PC-3 (cell line): ENCODE measurements around the gene TMC6. TPM values are rescaled to one million over a fixed set of nuclear protein-coding genes. Genes with fewer than 3 reads are reported as not detected.
A peak's percentile ranks its signal among the peaks of the same experiment; 100 is the strongest.

Experiments used
- ATAC-seq: fragments of 200-7000 bp; cut with Tn5 transposase; 2 replicates; pipeline ENCODE4 v1.9.1; 2020; ENCODE audit warnings: mild to moderate bottlenecking, moderate library complexity
- BruUV-seq: library from RNA; stranded (reverse); fragments of 400-500 nt; replicated peaks from 2 replicates; lab custom pipeline; 2021; lab: Mats Ljungman, UMichigan
- CTCF ChIA-PET: fragments of 300-600 bp; sonication (Branson Sonifier 250); formaldehyde crosslinking; loops from one replicate; lab custom pipeline; 2022; ENCODE audit warnings: antibody characterized with exemption; lab: Charles Lee
- POLR2A ChIA-PET: fragments of 300-600 bp; sonication (Branson Sonifier 250); formaldehyde crosslinking; loops from one replicate; lab custom pipeline; 2022; ENCODE audit warnings: antibody characterized with exemption; ENCODE audit not compliant: unreplicated experiment; lab: Charles Lee
- DNase-seq: peaks from one replicate; pipeline ENCODE4 v3.0.0-alpha.2; 2015
- H2AFZ ChIP-seq: fragments of 300-600 bp; sonication (generic); 2 replicates; pipeline ENCODE4 v1.6.0; 2016; ENCODE audit warnings: antibody characterized with exemption, low read length
- H3F3A ChIP-seq: fragments of 300-600 bp; sonication (generic); one replicate; pipeline ENCODE4 v1.6.0; 2017; ENCODE audit warnings: antibody characterized with exemption, low read length, control low read depth, mild to moderate bottlenecking; ENCODE audit not compliant: unreplicated experiment
- H3K27ac ChIP-seq: fragments of 300-600 bp; sonication (generic); 2 replicates; pipeline ENCODE4 v1.5.1; 2016; ENCODE audit warnings: mild to moderate bottlenecking, low read length
- H3K27me3 ChIP-seq: fragments of 300-600 bp; sonication (generic); 2 replicates; pipeline ENCODE4 v1.6.1; 2016; ENCODE audit warnings: low read length, mixed read lengths
- H3K36me3 ChIP-seq: fragments of 300-600 bp; sonication (generic); 2 replicates; pipeline ENCODE4 v1.6.1; 2016; ENCODE audit warnings: low read depth, mixed run types, low read length, mixed read lengths
- H3K4me1 ChIP-seq: fragments of 300-600 bp; sonication (generic); 2 replicates; pipeline ENCODE4 v1.5.1; 2016; ENCODE audit warnings: low read length; ENCODE audit not compliant: insufficient read depth
- H3K4me2 ChIP-seq: fragments of 300-600 bp; sonication (generic); 2 replicates; pipeline ENCODE4 v1.6.0; 2016; ENCODE audit warnings: low read length
- H3K4me3 ChIP-seq: fragments of 300-600 bp; sonication (generic); 2 replicates; pipeline ENCODE4 v1.5.1; 2016; ENCODE audit warnings: mild to moderate bottlenecking, low read length, mixed read lengths
- H3K79me2 ChIP-seq: fragments of 300-600 bp; sonication (generic); 2 replicates; pipeline ENCODE4 v1.6.1; 2017; ENCODE audit warnings: low read length, mixed read lengths
- H3K9ac ChIP-seq: fragments of 300-600 bp; sonication (generic); 2 replicates; pipeline ENCODE4 v1.6.0; 2016; ENCODE audit warnings: mild to moderate bottlenecking, low read length
- H3K9me2 ChIP-seq: fragments of 300-600 bp; sonication (generic); replicated peaks from 2 replicates; pipeline ENCODE4 v1.6.1; 2016; ENCODE audit warnings: mixed run types, low read length, mixed read lengths
- H3K9me3 ChIP-seq: fragments of 300-600 bp; sonication (generic); 2 replicates; pipeline ENCODE4 v1.6.1; 2016; ENCODE audit warnings: low read length, mixed read lengths
- H4K20me1 ChIP-seq: fragments of 300-600 bp; sonication (generic); 2 replicates; pipeline ENCODE4 v1.6.1; 2016; ENCODE audit warnings: low read length, mixed read lengths
- CTCF ChIP-seq: fragments of 300-600 bp; sonication (generic); conservative IDR thresholded peaks from 2 replicates; pipeline ENCODE4 v1.5.1; 2017; ENCODE audit warnings: antibody characterized with exemption, low read depth, mild to moderate bottlenecking, low read length
- EZH2 ChIP-seq: fragments of 300-600 bp; sonication (generic); IDR thresholded peaks from one replicate; pipeline ENCODE4 v1.6.1; 2017; ENCODE audit warnings: antibody characterized with exemption, mild to moderate bottlenecking, low read length; ENCODE audit not compliant: unreplicated experiment
- EZH2phosphoT487 ChIP-seq: fragments of 300-600 bp; sonication (generic); IDR thresholded peaks from 2 replicates; pipeline ENCODE4 v1.6.1; 2018; ENCODE audit warnings: mild to moderate bottlenecking, antibody characterized with exemption, low read length, borderline replicate concordance
- intact Hi-C: fragments of 100-400 bp; cut with micrococcal nuclease; formaldehyde crosslinking; loops from 2 replicates; pipeline ENCODE4 v1.9.0; 2023
- total RNA-seq: library from RNA; depleted of rRNA; stranded (reverse); fragments of >200 nt; gene quantifications from 2 replicates; pipeline ENCODE4 v1.2.3, GENCODE V29; 2014

Gene TMC6
- total RNA-seq, 1 experiment from 2014 or later, result 97.3 TPM

- ChIA-PET CTCF (interaction anchor here (0.5 to 1.0 kb wide), 9 partner anchors 9 to 299 kb away, joined by 3 to 21 read pairs (median 5); no protein-coding TSS in a partner anchor), POLR2A (interaction anchor here (0.6 to 0.7 kb wide), 2 partner anchors 45 to 101 kb away, joined by 3 to 12 read pairs; partner anchors contain the start of genes AFMID and TK1)
- ATAC-seq, result peak; percentile 43
- Histone ChIP-seq H3K27ac (peak overlapping the region; percentile 95), H3K4me2 (peak overlapping the region; percentile 79), H3K4me1 (peaks cover 49% of the 10 kb centered on the region), H3K36me3 (no peaks in the 10 kb centered on the region), H3K4me3 (peak overlapping the region; percentile 42; the same call in 1 of the 2 replicates), H3K9me2 (no peaks in the 10 kb centered on the region), H3K27me3 (no peaks in the 10 kb centered on the region), H4K20me1 (no peaks in the 10 kb centered on the region), H2AFZ (no peak overlapping the region), H3F3A (no peaks in the 10 kb centered on the region), H3K79me2 (no peaks in the 10 kb centered on the region), H3K9ac (peak overlapping the region; percentile 72), H3K9me3 (no peaks in the 10 kb centered on the region)
- peak; percentile 100 for DNase-seq
- intact Hi-C loops, result no loop called here
- TF ChIP-seq EZH2 (no peak), EZH2phosphoT487 (no peak), CTCF (no peak)
- no TSS peak for BruUV-seq
Observed at GRCh38 chr17:78142119-78142861, 13.7 kb upstream of the TMC6 start.

- H3K4me2 ChIP-seq, result peak overlapping the region; percentile 79
- BruUV-seq, result TSS peak; percentile 63
- DNase-seq (peak; percentile 25), ATAC-seq (0 out of 2 replicates have a peak, but pooled peaks have one; percentile 0)
- no peaks in the 10 kb centered on the region for H3K27me3 ChIP-seq
- H3K36me3 ChIP-seq, result no peaks in the 10 kb centered on the region
- H4K20me1 ChIP-seq, result no peaks in the 10 kb centered on the region
- no peaks in the 10 kb centered on the region for H3K79me2 ChIP-seq
- peak overlapping the region; percentile 95 for H3K27ac ChIP-seq
- H3K9me3 ChIP-seq, result no peaks in the 10 kb centered on the region
- CTCF ChIA-PET, result interaction anchor here (0.6 to 1.0 kb wide), 8 partner anchors 10 to 300 kb away, joined by 3 to 21 read pairs (median 5); no protein-coding TSS in a partner anchor
- POLR2A ChIA-PET, result interaction anchor here (0.7 kb wide), 1 partner anchor 100 kb away, joined by 12 read pairs; no protein-coding TSS in a partner anchor
- H3K4me3 ChIP-seq, result peak overlapping the region; percentile 42
- H3K9me2 ChIP-seq, result no peaks in the 10 kb centered on the region
- H3K4me1 ChIP-seq, result peaks cover 49% of the 10 kb centered on the region
- intact Hi-C loops, result loop anchor here (2.0 kb wide), 1 partner anchor 27 kb away; the partner anchor contains the start of gene SYNGR2
- 0 out of 2 replicates have a peak overlapping the region, but pooled peaks have one; percentile 14 for H2AFZ ChIP-seq
- no peaks in the 10 kb centered on the region for H3F3A ChIP-seq
- TF ChIP-seq EZH2, result no peak
- no peak for TF ChIP-seq CTCF
- no peak for TF ChIP-seq EZH2phosphoT487
- peak overlapping the region; percentile 72 for H3K9ac ChIP-seq
Observed at GRCh38 chr17:78141437-78142118, 13.0 kb upstream of the TMC6 start.
